Fibroblast of pulmonary artery (primary cell): ENCODE data around the gene LAMA3.

ENCODE experiments used
- DNase-seq: peaks from one replicate; pipeline ENCODE4 v3.0.0-alpha.2; 2010; ENCODE audit warnings: low read depth
- H3K4me3 ChIP-seq: replicated peaks from 2 replicates; pipeline ENCODE4 v1.5.1; 2011; ENCODE audit warnings: low read depth, mild to moderate bottlenecking, control low read depth, low read length, moderate library complexity
- CTCF ChIP-seq: IDR thresholded peaks from 2 replicates; pipeline ENCODE4 v1.5.1; 2011; ENCODE audit warnings: mild to moderate bottlenecking, control low read depth, low read length, inconsistent platforms; ENCODE audit errors: missing control alignments

LAMA3 gene

GRCh38 chr18:23972453-23972852 lies 283.2 kb downstream of the LAMA3 start:
- no peak for DNase-seq
- TF ChIP-seq CTCF, result no peak

GRCh38 chr18:23977103-23977502 lies 287.9 kb downstream of the LAMA3 start:
- DNase-seq, result no peak
- TF ChIP-seq CTCF, result no peak
- H3K4me3 ChIP-seq, result no peak overlapping the region

More at GRCh38 chr18:23972453-23972852, 283.2 kb downstream of the LAMA3 start:
- no peak overlapping the region for H3K4me3 ChIP-seq

- TF ChIP-seq CTCF, result no peak
These were observed 288.6 kb downstream of the LAMA3 start for GRCh38 chr18:23977719-23978483.

GRCh38 chr18:23981369-23981980 lies 292.2 kb downstream of the LAMA3 start:
- no peak for DNase-seq
- no peak overlapping the region for H3K4me3 ChIP-seq
- no peak for TF ChIP-seq CTCF

More at GRCh38 chr18:23977719-23978483, 288.6 kb downstream of the LAMA3 start:
- peak; percentile 71 for DNase-seq
- H3K4me3 ChIP-seq, result no peak overlapping the region

GRCh38 chr18:23982155-23983079 lies 293.2 kb downstream of the LAMA3 start:
- H3K4me3 ChIP-seq, result no peak overlapping the region
- TF ChIP-seq CTCF, result no peak
- DNase-seq, result peak; percentile 76

- no peak for TF ChIP-seq CTCF
- H3K4me3 ChIP-seq, result no peak overlapping the region
- DNase-seq, result no peak
These were observed 293.9 kb downstream of the LAMA3 start for GRCh38 chr18:23983112-23983511.
